B cell (primary cell): ENCODE data around the gene SLC34A2.

Source experiments
- EZH2 ChIP-seq: IDR thresholded peaks from 2 replicates; pipeline ENCODE4 v1.6.1; 2012; ENCODE audit warnings: borderline replicate concordance, low read depth, mild to moderate bottlenecking, moderate library complexity, low read length; ENCODE audit not compliant: insufficient read depth, poor library complexity, severe bottlenecking
- TF ChIP-seq, protein P1 (sequence below): fragments of 200-600 bp; IDR thresholded peaks from one replicate; pipeline ENCODE4 v1.8.0; 2022; ENCODE audit warnings: antibody characterized with exemption, mild to moderate bottlenecking

DNA sequence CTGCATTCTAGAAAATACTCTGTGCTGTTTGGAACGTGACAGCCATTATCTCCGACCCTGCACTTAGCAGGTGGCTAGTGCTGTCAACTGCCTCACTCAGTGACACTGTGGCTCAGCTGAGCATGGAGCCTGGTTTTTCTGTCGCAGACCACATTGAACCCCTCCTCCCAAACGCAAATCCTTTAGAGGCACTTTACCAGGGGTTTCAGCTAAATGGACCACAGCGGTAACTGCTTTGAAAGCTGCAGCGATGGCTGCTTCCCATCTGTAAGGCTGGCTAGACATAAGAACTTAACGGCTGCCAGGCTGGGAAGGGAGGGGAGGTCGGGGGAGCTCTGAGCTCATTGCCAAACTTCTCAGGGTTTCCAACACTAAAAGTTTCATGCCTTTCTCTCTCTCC, 8.1 kb downstream of the SLC34A2 start:
- TF ChIP-seq, protein P1, sequence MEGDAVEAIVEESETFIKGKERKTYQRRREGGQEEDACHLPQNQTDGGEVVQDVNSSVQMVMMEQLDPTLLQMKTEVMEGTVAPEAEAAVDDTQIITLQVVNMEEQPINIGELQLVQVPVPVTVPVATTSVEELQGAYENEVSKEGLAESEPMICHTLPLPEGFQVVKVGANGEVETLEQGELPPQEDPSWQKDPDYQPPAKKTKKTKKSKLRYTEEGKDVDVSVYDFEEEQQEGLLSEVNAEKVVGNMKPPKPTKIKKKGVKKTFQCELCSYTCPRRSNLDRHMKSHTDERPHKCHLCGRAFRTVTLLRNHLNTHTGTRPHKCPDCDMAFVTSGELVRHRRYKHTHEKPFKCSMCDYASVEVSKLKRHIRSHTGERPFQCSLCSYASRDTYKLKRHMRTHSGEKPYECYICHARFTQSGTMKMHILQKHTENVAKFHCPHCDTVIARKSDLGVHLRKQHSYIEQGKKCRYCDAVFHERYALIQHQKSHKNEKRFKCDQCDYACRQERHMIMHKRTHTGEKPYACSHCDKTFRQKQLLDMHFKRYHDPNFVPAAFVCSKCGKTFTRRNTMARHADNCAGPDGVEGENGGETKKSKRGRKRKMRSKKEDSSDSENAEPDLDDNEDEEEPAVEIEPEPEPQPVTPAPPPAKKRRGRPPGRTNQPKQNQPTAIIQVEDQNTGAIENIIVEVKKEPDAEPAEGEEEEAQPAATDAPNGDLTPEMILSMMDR: no peak
- no peak for TF ChIP-seq EZH2
